K562 (cell line): ENCODE results near the gene PLAGL1. TPM values are rescaled to one million over a fixed set of nuclear protein-coding genes. Genes with fewer than 3 reads are reported as not detected.
A peak's percentile ranks its signal among the peaks of the same experiment; 100 is the strongest.

Source experiments
- CBX1 ChIP-seq: sonication (generic); IDR thresholded peaks from 2 replicates; pipeline ENCODE4 v1.6.1; 2016; ENCODE audit warnings: antibody characterized with exemption, low read depth, mild to moderate bottlenecking
- CC2D1A ChIP-seq: fragments of 450-650 bp; IDR thresholded peaks from 2 replicates; pipeline ENCODE4 v1.6.1; 2017; ENCODE audit warnings: mild to moderate bottlenecking
- CEBPG ChIP-seq, 3 experiments: fragments of 200-800 bp in 1 of 3; sonication (Bioruptor generic) in 1 of 3; sonication (generic) in 1 of 3; formaldehyde crosslinking in 1 of 3; IDR thresholded peaks in 2 of 3; conservative IDR thresholded peaks in 1 of 3; 2 replicates each; pipeline versions ENCODE4 v1.6.1 to v1.8.0; 2016 to 2022; ENCODE audit warnings: missing compliant biosample characterization in 2 of 3, missing genetic modification characterization in 2 of 3, mild to moderate bottlenecking in 1 of 3, missing genetic modification reagents in 1 of 3
- CREM ChIP-seq: IDR thresholded peaks from 2 replicates; pipeline ENCODE4 v1.6.1; 2014; ENCODE audit warnings: antibody characterized with exemption, low read depth
- CTBP1 ChIP-seq: fragments of 450-650 bp; IDR thresholded peaks from 2 replicates; pipeline ENCODE4 v1.6.1; 2016; ENCODE audit warnings: borderline replicate concordance
- CTCF ChIP-seq, 3 experiments: IDR thresholded peaks in 2 of 3; conservative IDR thresholded peaks in 1 of 3; 2 replicates each; pipeline ENCODE4 v1.5.1; 2011 to 2012; ENCODE audit warnings: low read length in 3 of 3, mild to moderate bottlenecking in 3 of 3, control low read depth in 2 of 3, improper control_type of control experiment in 1 of 3, inconsistent platforms in 1 of 3, low read depth in 1 of 3, mixed read lengths in 1 of 3, moderate library complexity in 1 of 3; ENCODE audit not compliant: insufficient read depth in 2 of 3
- ETS1 ChIP-seq: conservative IDR thresholded peaks from 2 replicates; pipeline ENCODE4 v1.6.1; 2011; ENCODE audit warnings: low read depth, mild to moderate bottlenecking, low read length; ENCODE audit not compliant: control insufficient read depth
- GABPB1 ChIP-seq: sonication (generic); formaldehyde crosslinking; IDR thresholded peaks from 2 replicates; pipeline ENCODE4 v1.8.0; 2022; ENCODE audit warnings: mild to moderate bottlenecking, missing genetic modification reagents
- HDAC3 ChIP-seq: fragments of 450-650 bp; IDR thresholded peaks from 2 replicates; pipeline ENCODE4 v1.6.1; 2018; ENCODE audit warnings: borderline replicate concordance, mild to moderate bottlenecking, moderate library complexity; ENCODE audit not compliant: partially characterized antibody
- HEY1 ChIP-seq: fragments of 250-450 bp; sonication (Bioruptor Pico); IDR thresholded peaks from 2 replicates; pipeline ENCODE4 v1.5.0; 2020; ENCODE audit warnings: mild to moderate bottlenecking, moderate library complexity, borderline replicate concordance
- IRF2 ChIP-seq: sonication (generic); formaldehyde crosslinking; IDR thresholded peaks from 2 replicates; pipeline ENCODE4 v1.8.1; 2022; ENCODE audit warnings: mild to moderate bottlenecking, missing genetic modification reagents
- MAZ ChIP-seq, 2 experiments: fragments of 450-650 bp in 1 of 2; sonication (generic) in 1 of 2; formaldehyde crosslinking; IDR thresholded peaks in 1 of 2; conservative IDR thresholded peaks in 1 of 2; 2 replicates each; pipeline versions ENCODE4 v1.4.0 to v1.5.0; 2020; ENCODE audit warnings: mild to moderate bottlenecking in 1 of 2, missing genetic modification reagents in 1 of 2
- MTA2 ChIP-seq: fragments of 450-650 bp; IDR thresholded peaks from 2 replicates; pipeline ENCODE4 v1.6.1; 2016; ENCODE audit warnings: low read depth
- NCOA1 ChIP-seq: fragments of 450-650 bp; IDR thresholded peaks from 2 replicates; pipeline ENCODE4 v1.6.1; 2016; ENCODE audit warnings: low read depth
- RNF2 ChIP-seq: sonication (generic); IDR thresholded peaks from 2 replicates; pipeline ENCODE4 v1.6.1; 2016
- SPI1 ChIP-seq: IDR thresholded peaks from 2 replicates; pipeline ENCODE4 v1.6.1; 2011; ENCODE audit warnings: low read depth, low read length, control low read depth, borderline replicate concordance
- XRCC5 ChIP-seq: fragments of 200-400 bp; formaldehyde crosslinking; IDR thresholded peaks from 2 replicates; pipeline ENCODE4 v1.6.1; 2017; ENCODE audit warnings: low read depth, mild to moderate bottlenecking, low read length
- ZNF644 ChIP-seq: fragments of 200-800 bp; sonication (Bioruptor generic); IDR thresholded peaks from 2 replicates; pipeline ENCODE4 v1.6.1; 2016; ENCODE audit warnings: low read depth, missing genetic modification characterization, missing compliant biosample characterization
- ZNF778 ChIP-seq: fragments of 450-650 bp; formaldehyde crosslinking; IDR thresholded peaks from 2 replicates; pipeline ENCODE4 v1.4.0; 2020; ENCODE audit warnings: mild to moderate bottlenecking, moderate library complexity
- polyA plus RNA-seq, 8 experiments: library from polyadenylated mRNA; depleted of rRNA in 4 of 8; stranded (reverse) in 5 of 8; unstranded in 3 of 8; fragments of >200 nt; fragmentation: Nextera tagmentation in 2 of 8; fragmentation: Illumina TruSeq in 1 of 8; extraction: Ambion mirVana in 2 of 8; extraction: Trizol in 1 of 8; gene quantifications; 2 replicates each; pipeline versions ENCODE4 v1.2.1 to v1.2.3, GENCODE V29; 2011 to 2014; ENCODE audit warnings: inconsistent platforms in 1 of 8, missing spikeins in 1 of 8
- total RNA-seq, 7 experiments: library from RNA; depleted of rRNA in 6 of 7; stranded (reverse); fragments of >200 nt in 6 of 7; fragmentation: Illumina TruSeq in 2 of 7; extraction: Trizol in 2 of 7; gene quantifications; 2 replicates each; pipeline versions ENCODE4 v1.2.1 to v1.2.3, GENCODE V29; 2011 to 2021; ENCODE audit warnings: low replicate concordance in 1 of 7

The PLAGL1 gene
- total and polyA plus RNA-seq, 9 of the 15 experiments (the other 6 are each of a cell fraction or from before 2014, with no cell fraction given), result 4.9 to 29.6 (median 13.2) TPM

- TF ChIP-seq XRCC5, result peak; percentile 67; the same call in 1 of the 2 replicates
- TF ChIP-seq MTA2, result no peak
- TF ChIP-seq CTCF (IDR thresholded peaks at IDR 0.05 in 2 of 3, conservative IDR thresholded peaks at IDR 0.05 in 1 of 3; ENCODE audit: insufficient read depth in 2 of 3, low read depth in 1 of 3, low read length in 3 of 3), result peak; percentile 94 to 99 (median 96)
- peak; percentile 81 for TF ChIP-seq CTBP1
- no peak for TF ChIP-seq CEBPG (CRISPR knock-in tag; IDR thresholded peaks at IDR 0.05)
- no peak for TF ChIP-seq CEBPG (tag; conservative IDR thresholded peaks at IDR 0.05 in 1 of 2, IDR thresholded peaks at IDR 0.05 in 1 of 2)
- peak; percentile 34 for TF ChIP-seq CREM
- TF ChIP-seq RNF2, result no peak
- peak; percentile 50; the same call in 1 of the 2 replicates for TF ChIP-seq SPI1
- no peak for TF ChIP-seq NCOA1
- TF ChIP-seq ETS1, result 0 out of 2 replicates have a peak, but pooled peaks have one; percentile 61
- TF ChIP-seq GABPB1, result peak; percentile 60; the same call in 1 of the 2 replicates
- no peak for TF ChIP-seq HDAC3
- no peak for TF ChIP-seq HEY1
- no peak for TF ChIP-seq IRF2 (CRISPR knock-in tag)
- 0 out of 4 replicates have a peak, but pooled peaks of 1 of the 2 experiments have one; percentile 28 for TF ChIP-seq MAZ (CRISPR knock-in tag; conservative IDR thresholded peaks at IDR 0.05 in 1 of 2, IDR thresholded peaks at IDR 0.05 in 1 of 2)
- TF ChIP-seq CC2D1A, result peak; percentile 67; the same call in 1 of the 2 replicates
- no peak for TF ChIP-seq ZNF778
- peak; percentile 56; the same call in 1 of the 2 replicates for TF ChIP-seq CBX1
- no peak for TF ChIP-seq ZNF644 (tag)
These were observed 66.0 kb downstream of the PLAGL1 start (continued) for GRCh38 chr6:143941852-143942627.
